GM12892 (cell line): ENCODE data around the gene KCNJ5.

ENCODE experiments used
- POLR2A ChIP-seq: IDR thresholded peaks from 2 replicates; pipeline ENCODE4 v1.6.1; 2011; ENCODE audit warnings: low read depth, low read length, control low read depth
- POLR2AphosphoS5 ChIP-seq: IDR thresholded peaks from 2 replicates; pipeline ENCODE4 v1.6.1; 2011; ENCODE audit warnings: low read depth, low read length, control low read depth

GRCh38 chr11:128846985-128847384 lies 44.2 kb upstream of the KCNJ5 start:
- TF ChIP-seq POLR2A (no peak), POLR2AphosphoS5 (no peak)
